WERI-Rb-1 (cell line): Measurements from ENCODE around the gene UFSP2.

Experiments
- DNase-seq: peaks from one replicate; pipeline ENCODE4 v3.0.0-alpha.2; 2020
- H3K27ac ChIP-seq: fragments of 250-450 bp; sonication (Bioruptor Pico); 2 replicates; pipeline ENCODE4 v1.5.1; 2020; ENCODE audit warnings: mild to moderate bottlenecking, moderate library complexity
- H3K27me3 ChIP-seq: fragments of 250-450 bp; sonication (Bioruptor Pico); 2 replicates; pipeline ENCODE4 v1.5.1; 2021; ENCODE audit warnings: mild to moderate bottlenecking, low read depth, moderate library complexity; ENCODE audit not compliant: insufficient read depth, severe bottlenecking
- H3K36me3 ChIP-seq: fragments of 250-450 bp; sonication (Bioruptor Pico); 2 replicates; pipeline ENCODE4 v1.5.1; 2020; ENCODE audit warnings: mild to moderate bottlenecking, moderate library complexity
- H3K4me3 ChIP-seq: 2 replicates; pipeline ENCODE4 v1.5.1; 2011; ENCODE audit warnings: low read depth, mild to moderate bottlenecking, control low read depth, low read length
- H3K9me3 ChIP-seq: fragments of 250-450 bp; sonication (Bioruptor Pico); 2 replicates; pipeline ENCODE4 v1.5.1; 2021; ENCODE audit warnings: mild to moderate bottlenecking, moderate library complexity; ENCODE audit not compliant: severe bottlenecking
- CTCF ChIP-seq: IDR thresholded peaks from 2 replicates; pipeline ENCODE4 v1.5.1; 2011; ENCODE audit warnings: low read depth, mild to moderate bottlenecking, control low read depth, inconsistent platforms, low read length

Gene UFSP2

GRCh38 chr4:185469580-185470154 is 43.9 kb upstream of the UFSP2 start:
- TF ChIP-seq CTCF: no peak
- H3K36me3 ChIP-seq: no peaks in the 10 kb centered on the region
- H3K27ac ChIP-seq: no peak overlapping the region
- no peak for DNase-seq
- no peaks in the 10 kb centered on the region for H3K27me3 ChIP-seq
- H3K9me3 ChIP-seq: no peaks in the 10 kb centered on the region
- H3K4me3 ChIP-seq: no peak overlapping the region

GRCh38 chr4:185468999-185469398 is 43.2 kb upstream of the UFSP2 start:
- H3K36me3 ChIP-seq: no peaks in the 10 kb centered on the region
- no peak for TF ChIP-seq CTCF

GRCh38 chr4:185467991-185468390 is 42.2 kb upstream of the UFSP2 start:
- DNase-seq: no peak
- Histone ChIP-seq H3K9me3 (no peaks in the 10 kb centered on the region), H3K4me3 (no peak overlapping the region), H3K27me3 (no peaks in the 10 kb centered on the region), H3K36me3 (no peaks in the 10 kb centered on the region), H3K27ac (no peak overlapping the region)
- TF ChIP-seq CTCF: no peak

More at GRCh38 chr4:185468999-185469398, 43.2 kb upstream of the UFSP2 start:
- H3K27ac ChIP-seq: no peak overlapping the region
- no peaks in the 10 kb centered on the region for H3K9me3 ChIP-seq
- no peak for DNase-seq
- no peak overlapping the region for H3K4me3 ChIP-seq
- no peaks in the 10 kb centered on the region for H3K27me3 ChIP-seq

GRCh38 chr4:185467101-185467500 is 41.3 kb upstream of the UFSP2 start:
- DNase-seq: no peak
- no peaks in the 10 kb centered on the region for H3K9me3 ChIP-seq
- H3K4me3 ChIP-seq: no peak overlapping the region
- TF ChIP-seq CTCF: no peak
- H3K27me3 ChIP-seq: no peaks in the 10 kb centered on the region
- H3K36me3 ChIP-seq: no peaks in the 10 kb centered on the region
- H3K27ac ChIP-seq: no peak overlapping the region

- Histone ChIP-seq H3K36me3 (no peaks in the 10 kb centered on the region), H3K4me3 (no peak overlapping the region), H3K27ac (no peak overlapping the region), H3K9me3 (no peaks in the 10 kb centered on the region), H3K27me3 (no peaks in the 10 kb centered on the region)
- TF ChIP-seq CTCF: no peak
- DNase-seq: no peak
These were observed 39.9 kb upstream of the UFSP2 start for GRCh38 chr4:185465707-185466106.

- H3K27me3 ChIP-seq: no peaks in the 10 kb centered on the region
- H3K9me3 ChIP-seq: no peaks in the 10 kb centered on the region
- H3K27ac ChIP-seq: no peak overlapping the region
- no peak for DNase-seq
- TF ChIP-seq CTCF: no peak
- H3K4me3 ChIP-seq: no peak overlapping the region
- no peaks in the 10 kb centered on the region for H3K36me3 ChIP-seq
These were observed 39.1 kb upstream of the UFSP2 start for GRCh38 chr4:185464887-185465286.
